Esophagus squamous epithelium (tissue), 5 donors: ENCODE data around the gene TUBB1. TPM values are rescaled to one million over a fixed set of nuclear protein-coding genes. Genes with fewer than 3 reads are reported as not detected.

Experiments used
- DNase-seq: peaks from one replicate; lab custom pipeline; 2025; lab: John Stamatoyannopoulos, UW
- H3K27ac ChIP-seq, 4 donors: fragments of 200-600 bp; sonication (generic); one replicate each; pipeline ENCODE4 v1.5.1; 2016 to 2019; ENCODE audit warnings: mild to moderate bottlenecking in 1 of 4
- H3K27me3 ChIP-seq, 4 donors: fragments of 200-600 bp; sonication (generic); 1 replicate in 3 of 4; 2 replicates in 1 of 4; pipeline versions ENCODE4 v1.5.1 to v1.6.0; 2017 to 2021; ENCODE audit warnings: antibody characterized with exemption in 1 of 4
- H3K36me3 ChIP-seq, 3 donors: fragments of 200-600 bp; sonication (generic); one replicate each; pipeline ENCODE4 v1.5.1; 2016 to 2019
- H3K4me1 ChIP-seq, 3 donors: fragments of 200-600 bp; sonication (generic); one replicate each; pipeline ENCODE4 v1.5.1; 2017 to 2019
- H3K4me3 ChIP-seq, 4 donors: fragments of 200-600 bp; sonication (generic); 1 replicate in 3 of 4; 2 replicates in 1 of 4; pipeline ENCODE4 v1.5.1; 2016 to 2019; ENCODE audit warnings: mild to moderate bottlenecking in 2 of 4, moderate library complexity in 1 of 4
- H3K9me3 ChIP-seq, 3 donors: fragments of 200-600 bp; sonication (generic); one replicate each; pipeline ENCODE4 v1.5.1; 2016 to 2019
- CTCF ChIP-seq, 6 experiments: fragments of 450-650 bp in 4 of 6; fragments of 200-600 bp in 2 of 6; sonication (generic) in 2 of 6; IDR thresholded peaks; one replicate each; pipeline ENCODE4 v1.5.1; 2016 to 2019; ENCODE audit warnings: antibody characterized with exemption in 6 of 6, mild to moderate bottlenecking in 4 of 6, moderate library complexity in 4 of 6
- POLR2A ChIP-seq, 4 donors: fragments of 450-650 bp; IDR thresholded peaks; one replicate each; pipeline ENCODE4 v1.6.1; 2017; ENCODE audit warnings: antibody characterized with exemption in 4 of 4, mild to moderate bottlenecking in 4 of 4, moderate library complexity in 3 of 4
- WGBS, 2 donors: methylation state at CpG; one replicate each; pipeline ENCODE4 v1.1.5; 2018; 5-methylcytosine and 5-hydroxymethylcytosine counted together
- intact Hi-C: fragments of 100-400 bp; cut with DNase I; formaldehyde crosslinking; loops from one replicate; pipeline ENCODE4 v1.15.0; 2022
- total RNA-seq, 4 donors: library from RNA; depleted of rRNA; stranded (reverse); fragments of >200 nt; gene quantifications; one replicate each; pipeline ENCODE4 v1.1.0, GENCODE V29; 2016
- donor health status: DM: yes; HTN: yes; CAD: no.

Gene TUBB1
- total RNA-seq, 4 donors from 2014 or later, result 0.19 TPM; not detected in 3

DNA sequence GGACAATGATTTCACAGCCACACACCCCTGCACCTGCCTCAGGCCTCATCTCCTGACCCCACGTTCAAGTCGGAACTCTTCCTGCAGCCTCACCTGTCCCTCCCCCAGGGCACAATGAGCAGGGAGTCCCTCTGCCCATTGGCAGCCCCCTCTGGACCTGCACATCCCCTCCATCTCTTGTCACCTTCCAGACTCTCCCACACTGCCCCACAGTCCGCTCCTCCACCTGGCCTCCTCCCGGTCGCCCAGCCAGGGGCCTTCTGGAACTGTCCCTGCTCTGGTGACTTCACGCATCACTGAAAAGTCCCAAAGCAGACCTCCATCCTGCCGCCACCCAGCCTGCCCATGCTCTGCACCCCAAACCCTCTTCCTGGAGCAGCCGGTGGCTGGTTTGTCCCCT, 16.8 kb upstream of the TUBB1 start:
- Histone ChIP-seq H3K4me1 (peaks cover 19 to 47% (median 25%) of the 10 kb centered on the region in 3 donors), H3K9me3 (no peaks in the 10 kb centered on the region), H3K36me3 (peaks cover 4 to 60% (median 10%) of the 10 kb centered on the region in 3 donors), H3K4me3 (no peak overlapping the region), H3K27ac (no peak overlapping the region), H3K27me3 (no peaks in the 10 kb centered on the region)
- 95 to 96% methylated on average over 7 of the region's 8 CpGs for WGBS, 2 donors
- intact Hi-C loops, result no loop called here
- TF ChIP-seq POLR2A (IDR thresholded peaks at IDR 0.05) (no peak), CTCF (IDR thresholded peaks at IDR 0.05) (no peak)
- DNase-seq, result no peak

DNA sequence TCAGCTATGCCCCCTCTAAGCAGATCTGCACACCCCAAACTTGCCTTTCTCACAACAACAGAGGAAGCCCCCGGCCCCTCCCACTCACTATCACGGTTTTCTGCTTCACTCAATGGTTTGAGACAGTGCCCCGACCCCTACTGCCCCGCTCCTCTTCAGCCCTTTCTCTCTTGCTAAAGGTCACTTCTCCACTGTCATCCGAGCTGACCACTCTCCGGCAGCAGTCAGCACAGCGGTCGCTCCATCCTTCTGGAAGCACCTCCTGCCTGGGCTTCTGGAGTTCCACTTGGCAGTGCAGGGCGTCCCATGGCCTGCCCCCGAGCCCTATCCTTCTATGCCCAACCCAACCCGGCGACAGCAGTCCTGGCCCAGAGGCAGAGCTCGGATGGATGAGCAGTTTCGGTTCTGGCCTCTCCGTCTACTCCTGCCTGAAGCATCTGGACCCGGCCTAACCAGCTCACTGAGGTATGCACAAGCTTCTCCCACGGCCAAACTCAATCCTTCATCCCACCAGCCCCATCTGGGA, 16.3 kb upstream of the TUBB1 start:
- intact Hi-C loops, result no loop called here
- H3K27ac ChIP-seq, result peak overlapping the region in 1 of 4 donors; percentile 22

GRCh38 chr20:59003836-59004492, 15.3 kb upstream of the TUBB1 start:
- 80 to 81% methylated on average over 16 of the region's 16 CpGs for WGBS, 2 donors
- intact Hi-C loops, result no loop called here
- H3K4me3 ChIP-seq, result peak overlapping the region in 2 of 4 donors; percentile 73 to 85
- peak overlapping the region in 3 of 4 donors; percentile 86 to 90 (median 87) for H3K27ac ChIP-seq
- DNase-seq, result no peak
- TF ChIP-seq POLR2A (IDR thresholded peaks at IDR 0.05) (no peak), CTCF (IDR thresholded peaks at IDR 0.05) (no peak)
- no peaks in the 10 kb centered on the region for H3K27me3 ChIP-seq
- peaks cover 4 to 44% (median 8%) of the 10 kb centered on the region in 3 donors for H3K36me3 ChIP-seq
- H3K4me1 ChIP-seq, result peaks cover 24 to 55% (median 31%) of the 10 kb centered on the region in 3 donors
- no peaks in the 10 kb centered on the region for H3K9me3 ChIP-seq

More for the DNA sequence above, 16.3 kb upstream of the TUBB1 start:
- 82 to 84% methylated on average over 12 to 14 of the region's 17 CpGs for WGBS, 2 donors
- DNase-seq, result no peak
- no peaks in the 10 kb centered on the region for H3K27me3 ChIP-seq
- TF ChIP-seq CTCF (IDR thresholded peaks at IDR 0.05), result no peak
- no peak for TF ChIP-seq POLR2A (IDR thresholded peaks at IDR 0.05)
- peaks cover 24 to 53% (median 31%) of the 10 kb centered on the region in 3 donors for H3K4me1 ChIP-seq
- H3K4me3 ChIP-seq, result no peak overlapping the region
- H3K9me3 ChIP-seq, result no peaks in the 10 kb centered on the region
- peaks cover 4 to 54% (median 8%) of the 10 kb centered on the region in 3 donors for H3K36me3 ChIP-seq

- WGBS, 2 donors, result 47 to 49% methylated on average over 3 of the region's 4 CpGs
- peak overlapping the region in 3 of 4 donors; percentile 86 to 90 (median 87) for H3K27ac ChIP-seq
- H3K9me3 ChIP-seq, result no peaks in the 10 kb centered on the region
- no peaks in the 10 kb centered on the region for H3K27me3 ChIP-seq
- peaks cover 24 to 55% (median 31%) of the 10 kb centered on the region in 3 donors for H3K4me1 ChIP-seq
- peaks cover 1 to 39% (median 8%) of the 10 kb centered on the region in 3 donors for H3K36me3 ChIP-seq
- H3K4me3 ChIP-seq, result peak overlapping the region in 2 of 4 donors; percentile 73 to 85
- TF ChIP-seq CTCF (IDR thresholded peaks at IDR 0.05), result no peak
- TF ChIP-seq POLR2A (IDR thresholded peaks at IDR 0.05), result no peak
- no peak for DNase-seq
- intact Hi-C loops, result no loop called here
These were observed 14.8 kb upstream of the TUBB1 start for GRCh38 chr20:59004493-59004762.

- Histone ChIP-seq H3K4me3 (peak overlapping the region in 3 of 4 donors; percentile 59 to 85 (median 73)), H3K27ac (peak overlapping the region in 3 of 4 donors; percentile 86 to 90 (median 87)), H3K4me1 (peaks cover 24 to 59% (median 34%) of the 10 kb centered on the region in 3 donors), H3K9me3 (no peaks in the 10 kb centered on the region), H3K36me3 (peaks cover 0 to 34% (median 8%) of the 10 kb centered on the region in 3 donors), H3K27me3 (no peaks in the 10 kb centered on the region)
- TF ChIP-seq CTCF (IDR thresholded peaks at IDR 0.05) (no peak), POLR2A (IDR thresholded peaks at IDR 0.05) (peak in 1 of 4 donors; percentile 26)
- peak; percentile 38 for DNase-seq
- WGBS, 2 donors, result 46 to 62% methylated on average over 10 to 17 of the region's 17 CpGs
- intact Hi-C loops, result no loop called here
These were observed 14.3 kb upstream of the TUBB1 start for GRCh38 chr20:59004763-59005522.
